HepG2 (cell line): Measurements from ENCODE around the gene ST3GAL4.

Experiments
- ARHGAP35 ChIP-seq: sonication (generic); formaldehyde crosslinking; IDR thresholded peaks from 2 replicates; pipeline ENCODE4 v1.9.0; 2022; ENCODE audit warnings: mild to moderate bottlenecking, inconsistent platforms, moderate library complexity, missing genetic modification reagents, borderline replicate concordance
- EZH2 ChIP-seq: conservative IDR thresholded peaks from 2 replicates; pipeline ENCODE4 v1.6.1; 2012; ENCODE audit warnings: mild to moderate bottlenecking, low read depth, low read length, moderate library complexity
- GTF2F1 ChIP-seq: fragments of 150-350 bp; IDR thresholded peaks from 2 replicates; pipeline ENCODE4 v1.6.1; 2014; ENCODE audit warnings: low read length
- ZNF317 ChIP-seq: sonication (generic); formaldehyde crosslinking; IDR thresholded peaks from 2 replicates; pipeline ENCODE4 v1.5.0; 2020; ENCODE audit warnings: mild to moderate bottlenecking, missing genetic modification reagents
- ZNF747 ChIP-seq: sonication (generic); formaldehyde crosslinking; IDR thresholded peaks from 2 replicates; pipeline ENCODE4 v1.8.1; 2023; ENCODE audit warnings: missing genetic modification reagents, mild to moderate bottlenecking, borderline replicate concordance
- ZSCAN22 ChIP-seq: sonication (generic); formaldehyde crosslinking; IDR thresholded peaks from 2 replicates; pipeline ENCODE4 v1.4.0; 2020; ENCODE audit warnings: mild to moderate bottlenecking, missing genetic modification reagents
- TF ChIP-seq, protein P1 (sequence below): sonication (generic); formaldehyde crosslinking; IDR thresholded peaks from 2 replicates; pipeline ENCODE4 v1.5.0; 2020; ENCODE audit warnings: mild to moderate bottlenecking, missing genetic modification reagents, moderate library complexity
- TF ChIP-seq, protein P2 (sequence below): sonication (generic); formaldehyde crosslinking; IDR thresholded peaks from 2 replicates; pipeline ENCODE4 v1.4.0; 2020; ENCODE audit warnings: missing genetic modification reagents, low read depth, mild to moderate bottlenecking, borderline replicate concordance

DNA sequence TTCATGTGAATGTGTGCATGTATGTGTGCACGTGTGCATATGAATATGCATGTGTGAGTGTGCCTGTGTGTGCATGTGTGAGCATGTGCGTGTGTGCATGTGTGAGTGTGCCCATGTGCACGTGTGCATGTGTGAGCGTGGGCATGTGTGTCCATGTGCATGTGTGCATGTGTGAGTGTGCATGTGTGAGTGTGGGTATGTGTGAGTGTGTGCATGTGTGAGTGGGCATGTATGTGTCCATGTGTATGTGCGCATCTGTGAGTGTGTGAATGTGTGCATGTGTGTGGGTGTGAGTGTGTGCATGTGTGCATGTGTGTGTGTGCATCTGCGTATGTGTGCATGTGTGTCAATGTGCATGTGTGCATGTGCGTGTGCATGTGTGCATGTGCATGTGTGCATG lies 94.7 kb downstream of the ST3GAL4 start:
- TF ChIP-seq, protein P1, sequence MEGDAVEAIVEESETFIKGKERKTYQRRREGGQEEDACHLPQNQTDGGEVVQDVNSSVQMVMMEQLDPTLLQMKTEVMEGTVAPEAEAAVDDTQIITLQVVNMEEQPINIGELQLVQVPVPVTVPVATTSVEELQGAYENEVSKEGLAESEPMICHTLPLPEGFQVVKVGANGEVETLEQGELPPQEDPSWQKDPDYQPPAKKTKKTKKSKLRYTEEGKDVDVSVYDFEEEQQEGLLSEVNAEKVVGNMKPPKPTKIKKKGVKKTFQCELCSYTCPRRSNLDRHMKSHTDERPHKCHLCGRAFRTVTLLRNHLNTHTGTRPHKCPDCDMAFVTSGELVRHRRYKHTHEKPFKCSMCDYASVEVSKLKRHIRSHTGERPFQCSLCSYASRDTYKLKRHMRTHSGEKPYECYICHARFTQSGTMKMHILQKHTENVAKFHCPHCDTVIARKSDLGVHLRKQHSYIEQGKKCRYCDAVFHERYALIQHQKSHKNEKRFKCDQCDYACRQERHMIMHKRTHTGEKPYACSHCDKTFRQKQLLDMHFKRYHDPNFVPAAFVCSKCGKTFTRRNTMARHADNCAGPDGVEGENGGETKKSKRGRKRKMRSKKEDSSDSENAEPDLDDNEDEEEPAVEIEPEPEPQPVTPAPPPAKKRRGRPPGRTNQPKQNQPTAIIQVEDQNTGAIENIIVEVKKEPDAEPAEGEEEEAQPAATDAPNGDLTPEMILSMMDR (CRISPR knock-in tag), result no peak
- no peak for TF ChIP-seq EZH2
- TF ChIP-seq ZNF747 (CRISPR knock-in tag), result no peak
- no peak for TF ChIP-seq ZSCAN22 (CRISPR knock-in tag)
- TF ChIP-seq ZNF317 (CRISPR knock-in tag), result no peak
- TF ChIP-seq, protein P2, sequence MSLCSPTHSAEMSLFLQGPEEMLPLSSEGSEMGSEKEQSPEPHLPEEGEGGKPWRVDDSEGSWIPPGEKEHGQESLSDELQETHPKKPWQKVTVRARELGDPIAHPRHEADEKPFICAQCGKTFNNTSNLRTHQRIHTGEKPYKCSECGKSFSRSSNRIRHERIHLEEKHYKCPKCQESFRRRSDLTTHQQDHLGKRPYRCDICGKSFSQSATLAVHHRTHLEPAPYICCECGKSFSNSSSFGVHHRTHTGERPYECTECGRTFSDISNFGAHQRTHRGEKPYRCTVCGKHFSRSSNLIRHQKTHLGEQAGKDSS (CRISPR knock-in tag), result no peak
- TF ChIP-seq ARHGAP35 (CRISPR knock-in tag), result no peak
- no peak for TF ChIP-seq GTF2F1
